ENCODE data around the gene CCDC33.

GRCh38 chr15:74373056-74373650 is 137.0 kb downstream of the CCDC33 start:
- no peak for TF ChIP-seq CTCF (IDR thresholded peaks at IDR 0.05; ENCODE audit: insufficient read depth, low read length)
- no peak for TF ChIP-seq REST (IDR thresholded peaks at IDR 0.05; ENCODE audit: insufficient replicate concordance, low read depth)
- no peak for TF ChIP-seq POLR2AphosphoS5 (IDR thresholded peaks at IDR 0.05; ENCODE audit: low read depth)
- TF ChIP-seq GABPA (IDR thresholded peaks at IDR 0.05; ENCODE audit: low read depth), result no peak

Data from HL-60 (cell line).